ENCODE measurements around the gene BCHE. TPM values are rescaled to one million over a fixed set of nuclear protein-coding genes. Genes with fewer than 3 reads are reported as not detected.

The BCHE gene
- total RNA-seq, 1 donor from 2014 or later: 1.9 TPM

DNA sequence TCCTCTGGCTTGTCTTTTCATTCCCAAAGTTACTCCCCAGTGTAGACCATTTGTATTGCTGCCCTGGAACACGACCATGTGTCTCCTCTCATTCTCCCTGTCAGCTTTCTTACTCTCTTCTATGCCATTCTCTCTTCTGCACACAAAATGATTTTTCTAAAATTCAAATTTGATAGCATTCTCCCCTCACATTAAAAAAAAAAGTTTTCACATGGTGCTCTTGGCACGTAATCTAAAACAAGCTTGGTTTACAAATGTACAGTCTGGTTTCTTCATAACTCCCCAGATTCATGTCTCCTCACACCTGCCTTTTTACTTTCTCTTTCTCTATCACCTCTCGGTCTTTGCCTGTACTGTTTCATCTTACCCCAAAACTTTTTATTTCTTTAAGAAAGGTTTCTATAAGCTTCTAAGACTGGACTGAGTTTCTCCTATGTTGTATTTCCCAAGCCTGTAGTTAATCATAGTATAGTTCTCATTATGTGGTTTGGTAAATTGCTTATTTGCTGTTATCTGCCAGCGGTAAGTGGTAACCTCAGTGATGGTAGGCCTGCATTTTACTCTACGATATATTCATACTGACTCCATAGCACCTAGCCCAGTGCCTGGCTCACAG is 31.2 kb downstream of the BCHE start:
- no peaks in the 10 kb centered on the region for H3K27me3 Mint-ChIP-seq (ENCODE audit: low read depth)
- H3K4me1 Mint-ChIP-seq (ENCODE audit: low read depth): peaks cover 5% of the 10 kb centered on the region
- H3K36me3 Mint-ChIP-seq (ENCODE audit: low read depth): no peaks in the 10 kb centered on the region
- H3K27ac Mint-ChIP-seq (ENCODE audit: unreplicated experiment): no peak overlapping the region
- TF ChIP-seq, protein P1, sequence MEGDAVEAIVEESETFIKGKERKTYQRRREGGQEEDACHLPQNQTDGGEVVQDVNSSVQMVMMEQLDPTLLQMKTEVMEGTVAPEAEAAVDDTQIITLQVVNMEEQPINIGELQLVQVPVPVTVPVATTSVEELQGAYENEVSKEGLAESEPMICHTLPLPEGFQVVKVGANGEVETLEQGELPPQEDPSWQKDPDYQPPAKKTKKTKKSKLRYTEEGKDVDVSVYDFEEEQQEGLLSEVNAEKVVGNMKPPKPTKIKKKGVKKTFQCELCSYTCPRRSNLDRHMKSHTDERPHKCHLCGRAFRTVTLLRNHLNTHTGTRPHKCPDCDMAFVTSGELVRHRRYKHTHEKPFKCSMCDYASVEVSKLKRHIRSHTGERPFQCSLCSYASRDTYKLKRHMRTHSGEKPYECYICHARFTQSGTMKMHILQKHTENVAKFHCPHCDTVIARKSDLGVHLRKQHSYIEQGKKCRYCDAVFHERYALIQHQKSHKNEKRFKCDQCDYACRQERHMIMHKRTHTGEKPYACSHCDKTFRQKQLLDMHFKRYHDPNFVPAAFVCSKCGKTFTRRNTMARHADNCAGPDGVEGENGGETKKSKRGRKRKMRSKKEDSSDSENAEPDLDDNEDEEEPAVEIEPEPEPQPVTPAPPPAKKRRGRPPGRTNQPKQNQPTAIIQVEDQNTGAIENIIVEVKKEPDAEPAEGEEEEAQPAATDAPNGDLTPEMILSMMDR (IDR thresholded peaks at IDR 0.05): no peak
- no peaks in the 10 kb centered on the region for H3K9me3 Mint-ChIP-seq (ENCODE audit: low read depth)
- no peak for DNase-seq (ENCODE audit: low spot score)
- H3K4me3 Mint-ChIP-seq (ENCODE audit: unreplicated experiment): no peak overlapping the region

DNA sequence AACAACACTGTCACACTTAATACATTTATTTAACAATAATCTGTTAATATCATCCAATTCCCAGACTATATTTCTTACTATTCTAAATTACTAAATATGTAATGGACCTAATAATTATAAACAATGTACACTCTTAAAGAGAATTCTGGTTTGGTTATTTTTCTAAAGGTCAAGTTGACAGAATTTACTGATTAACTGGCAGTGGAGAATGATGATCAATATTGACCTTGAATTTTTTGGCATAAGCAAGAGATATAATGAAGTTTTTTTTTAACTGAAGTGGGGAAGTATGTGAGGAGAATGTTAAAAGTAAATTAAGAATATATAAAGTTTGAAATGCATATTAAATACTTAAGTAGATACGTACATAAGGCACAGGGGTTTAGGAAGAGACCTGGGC is 33.8 kb downstream of the BCHE start:
- TF ChIP-seq, protein P1 (IDR thresholded peaks at IDR 0.05): no peak
- Mint-ChIP-seq H3K4me3 (ENCODE audit: unreplicated experiment) (no peak overlapping the region), H3K27me3 (ENCODE audit: low read depth) (no peaks in the 10 kb centered on the region), H3K9me3 (ENCODE audit: low read depth) (no peaks in the 10 kb centered on the region), H3K4me1 (ENCODE audit: low read depth) (peaks cover 5% of the 10 kb centered on the region), H3K36me3 (ENCODE audit: low read depth) (no peaks in the 10 kb centered on the region), H3K27ac (ENCODE audit: unreplicated experiment) (no peak overlapping the region)
- DNase-seq (ENCODE audit: low spot score): no peak

GRCh38 chr3:165800970-165801369 is 36.3 kb downstream of the BCHE start:
- H3K27me3 Mint-ChIP-seq (ENCODE audit: low read depth): peaks cover 2% of the 10 kb centered on the region
- no peak for DNase-seq (ENCODE audit: low spot score)
- H3K4me3 Mint-ChIP-seq (ENCODE audit: unreplicated experiment): no peak overlapping the region
- peaks cover 5% of the 10 kb centered on the region for H3K4me1 Mint-ChIP-seq (ENCODE audit: low read depth)
- no peaks in the 10 kb centered on the region for H3K36me3 Mint-ChIP-seq (ENCODE audit: low read depth)
- no peak overlapping the region for H3K27ac Mint-ChIP-seq (ENCODE audit: unreplicated experiment)
- no peaks in the 10 kb centered on the region for H3K9me3 Mint-ChIP-seq (ENCODE audit: low read depth)
- TF ChIP-seq, protein P1 (IDR thresholded peaks at IDR 0.05): no peak

GRCh38 chr3:165799026-165799425 is 38.2 kb downstream of the BCHE start:
- no peaks in the 10 kb centered on the region for H3K36me3 Mint-ChIP-seq (ENCODE audit: low read depth)
- H3K4me1 Mint-ChIP-seq (ENCODE audit: low read depth): peaks cover 5% of the 10 kb centered on the region
- H3K27ac Mint-ChIP-seq (ENCODE audit: unreplicated experiment): no peak overlapping the region
- H3K9me3 Mint-ChIP-seq (ENCODE audit: low read depth): no peaks in the 10 kb centered on the region
- H3K4me3 Mint-ChIP-seq (ENCODE audit: unreplicated experiment): no peak overlapping the region
- H3K27me3 Mint-ChIP-seq (ENCODE audit: low read depth): peaks cover 4% of the 10 kb centered on the region
- no peak for DNase-seq (ENCODE audit: low spot score)
- TF ChIP-seq, protein P1 (IDR thresholded peaks at IDR 0.05): no peak

DNA sequence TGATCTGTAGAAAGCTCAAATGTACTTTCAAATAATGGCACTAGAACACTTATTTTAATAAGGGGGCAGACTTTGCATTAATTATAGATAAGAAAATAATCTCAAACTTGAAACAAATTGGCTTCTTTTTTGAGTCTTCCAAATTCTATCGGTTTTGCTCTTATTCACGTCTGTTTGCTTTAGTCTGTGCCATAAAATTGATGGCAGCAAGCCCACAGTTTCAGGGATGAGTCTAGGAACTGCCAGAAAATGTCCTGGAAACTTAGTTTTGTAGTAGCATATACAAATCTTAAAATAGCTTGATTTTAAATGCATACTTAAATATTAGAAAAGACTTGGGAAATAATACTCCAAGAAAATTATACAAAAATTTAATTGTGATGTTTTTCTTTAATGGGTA is 39.7 kb downstream of the BCHE start:
- H3K4me3 Mint-ChIP-seq (ENCODE audit: unreplicated experiment): no peak overlapping the region
- TF ChIP-seq, protein P1 (IDR thresholded peaks at IDR 0.05): no peak
- H3K27ac Mint-ChIP-seq (ENCODE audit: unreplicated experiment): no peak overlapping the region
- no peaks in the 10 kb centered on the region for H3K36me3 Mint-ChIP-seq (ENCODE audit: low read depth)
- H3K27me3 Mint-ChIP-seq (ENCODE audit: low read depth): peaks cover 4% of the 10 kb centered on the region
- H3K9me3 Mint-ChIP-seq (ENCODE audit: low read depth): no peaks in the 10 kb centered on the region
- H3K4me1 Mint-ChIP-seq (ENCODE audit: low read depth): peaks cover 5% of the 10 kb centered on the region
- no peak for DNase-seq (ENCODE audit: low spot score)
